Right lobe of liver (tissue), 4 donors: Measurements from ENCODE around the gene ARMC2.

ENCODE experiments used
- CTCF ChIP-seq, 4 donors: fragments of 200-600 bp in 3 of 4; fragments of 450-650 bp in 1 of 4; IDR thresholded peaks; one replicate each; pipeline versions ENCODE4 v1.5.1 to v1.8.0; 2016 to 2022; ENCODE audit warnings: antibody characterized with exemption in 4 of 4, mild to moderate bottlenecking in 2 of 4
- POLR2A ChIP-seq: fragments of 450-650 bp; IDR thresholded peaks from one replicate; pipeline ENCODE4 v1.6.1; 2017; ENCODE audit warnings: antibody characterized with exemption, mild to moderate bottlenecking
- donor health status: DM: no; HTN: no; CAD: no.
- donor health status: DM: no; HTN: no; CAD: no.
- donor health status: DM: no; HTN: yes; CAD: no.

GRCh38 chr6:109002882-109003281 lies 154.7 kb downstream of the ARMC2 start:
- TF ChIP-seq POLR2A: no peak
- no peak for TF ChIP-seq CTCF (IDR thresholded peaks at IDR 0.05)
